ENCODE measurements around the gene OSTN.

Gene OSTN, protein sequence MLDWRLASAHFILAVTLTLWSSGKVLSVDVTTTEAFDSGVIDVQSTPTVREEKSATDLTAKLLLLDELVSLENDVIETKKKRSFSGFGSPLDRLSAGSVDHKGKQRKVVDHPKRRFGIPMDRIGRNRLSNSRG

GRCh38 chr3:191198932-191199331 lies at the start of gene OSTN:
Gene OSTN, plus strand, starts transcription at chr3:191199241. Its CDS starts 13,292 bp downstream, at chr3:191212533.
- TF ChIP-seq CTCF (IDR thresholded peaks at IDR 0.05; ENCODE audit: low read depth, low read length) = no peak

GRCh38 chr3:191151653-191152052 lies 47.4 kb upstream of the OSTN start:
- TF ChIP-seq CTCF (IDR thresholded peaks at IDR 0.05; ENCODE audit: low read depth, low read length) = no peak
- no peak for DNase-seq (ENCODE audit: extremely low read depth, low read depth)

More at GRCh38 chr3:191198932-191199331, at the start of gene OSTN:
- no peak for DNase-seq (ENCODE audit: extremely low read depth, low read depth)

- TF ChIP-seq CTCF (IDR thresholded peaks at IDR 0.05; ENCODE audit: low read depth, low read length) = no peak
- no peak for DNase-seq (ENCODE audit: extremely low read depth, low read depth)
Observed at GRCh38 chr3:191154827-191155226, 44.2 kb upstream of the OSTN start.

DNA sequence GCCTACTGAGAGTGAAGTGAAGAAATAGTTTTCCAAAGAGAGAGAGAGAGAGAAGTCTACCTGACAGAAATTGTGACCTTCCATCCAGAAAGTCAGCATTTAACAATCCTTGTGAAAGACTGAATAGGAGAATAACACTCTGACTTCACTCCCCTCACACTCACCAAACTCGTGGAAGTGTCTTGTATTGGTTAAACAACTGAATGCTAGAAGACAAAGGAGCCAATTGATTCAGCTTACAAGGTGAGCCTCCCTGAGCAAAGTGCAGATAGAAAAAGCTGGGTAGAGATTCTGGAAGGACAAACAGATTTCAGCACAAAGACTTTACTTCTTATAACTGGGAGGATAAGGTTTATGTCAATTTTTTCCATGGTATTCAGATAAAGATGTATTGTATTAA lies 40.8 kb upstream of the OSTN start:
- no peak for DNase-seq (ENCODE audit: extremely low read depth, low read depth)
- no peak for TF ChIP-seq CTCF (IDR thresholded peaks at IDR 0.05; ENCODE audit: low read depth, low read length)

- TF ChIP-seq CTCF (IDR thresholded peaks at IDR 0.05; ENCODE audit: low read depth, low read length) = no peak
- DNase-seq (ENCODE audit: extremely low read depth, low read depth) = no peak
Observed at GRCh38 chr3:191158815-191159214, 40.2 kb upstream of the OSTN start.

GRCh38 chr3:191165802-191166201 lies 33.2 kb upstream of the OSTN start:
- no peak for DNase-seq (ENCODE audit: extremely low read depth, low read depth)
- no peak for TF ChIP-seq CTCF (IDR thresholded peaks at IDR 0.05; ENCODE audit: low read depth, low read length)

DNA sequence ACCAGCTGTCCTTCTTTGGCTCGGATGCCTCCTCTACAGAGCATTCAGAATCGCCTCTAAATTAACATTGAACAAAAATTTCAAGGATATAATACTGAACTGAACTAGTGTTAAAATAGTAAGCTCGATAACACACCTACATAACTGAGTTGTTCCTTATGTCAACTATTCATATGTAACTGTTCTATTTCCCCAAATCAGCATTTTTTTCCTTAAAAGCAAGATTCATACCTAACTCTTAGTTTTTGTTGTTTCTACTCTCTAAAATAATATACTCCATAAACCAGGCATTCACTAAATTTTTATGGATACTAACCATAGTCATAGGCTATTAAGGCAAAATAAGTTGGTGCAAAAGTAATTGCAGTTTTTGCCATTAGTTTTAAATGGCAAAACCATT lies 32.7 kb upstream of the OSTN start:
- TF ChIP-seq CTCF (IDR thresholded peaks at IDR 0.05; ENCODE audit: low read depth, low read length) = no peak

More for the DNA sequence above, 32.7 kb upstream of the OSTN start:
- DNase-seq (ENCODE audit: extremely low read depth, low read depth) = no peak
